HG02678 (cell line): ENCODE data around the gene SPNS3.

ENCODE experiments used
- ATAC-seq: cut with Tn5 transposase; IDR thresholded peaks from one replicate; pipeline ENCODE4 v1.9.1; 2021; ENCODE audit warnings: mild to moderate bottlenecking, moderate library complexity; ENCODE audit not compliant: unreplicated experiment

SPNS3 gene

GRCh38 chr17:4463818-4464476, 30.2 kb downstream of the SPNS3 start:
- ATAC-seq, result no peak

GRCh38 chr17:4465786-4466185, 32.0 kb downstream of the SPNS3 start:
- ATAC-seq, result no peak

GRCh38 chr17:4467287-4467686, 33.5 kb downstream of the SPNS3 start:
- ATAC-seq, result no peak

- no peak for ATAC-seq
These were observed 35.8 kb downstream of the SPNS3 start for GRCh38 chr17:4469552-4469951.

GRCh38 chr17:4472286-4472685, 38.5 kb downstream of the SPNS3 start:
- ATAC-seq, result no peak

- no peak for ATAC-seq
These were observed 40.4 kb downstream of the SPNS3 start for GRCh38 chr17:4474093-4474492.

- no peak for ATAC-seq
These were observed 41.3 kb downstream of the SPNS3 start for GRCh38 chr17:4475001-4475400.

- no peak for ATAC-seq
These were observed 41.7 kb downstream of the SPNS3 start for GRCh38 chr17:4475463-4475862.

- no peak for ATAC-seq
These were observed 42.3 kb downstream of the SPNS3 start for GRCh38 chr17:4476017-4476416.

- no peak for ATAC-seq
These were observed 42.9 kb downstream of the SPNS3 start for GRCh38 chr17:4476511-4477070.

- no peak for ATAC-seq
These were observed 43.6 kb downstream of the SPNS3 start for GRCh38 chr17:4477255-4477791.

- ATAC-seq, result no peak
These were observed 44.6 kb downstream of the SPNS3 start for GRCh38 chr17:4478318-4478830.

- no peak for ATAC-seq
These were observed 45.7 kb downstream of the SPNS3 start for GRCh38 chr17:4479340-4479981.

GRCh38 chr17:4479982-4480751, 46.4 kb downstream of the SPNS3 start:
- no peak for ATAC-seq

- ATAC-seq, result no peak
These were observed 47.5 kb downstream of the SPNS3 start for GRCh38 chr17:4480929-4481898.

GRCh38 chr17:4482338-4483011, 48.7 kb downstream of the SPNS3 start:
- no peak for ATAC-seq

- ATAC-seq, result no peak
These were observed 49.5 kb downstream of the SPNS3 start for GRCh38 chr17:4483012-4483840.
